SK-N-SH (cell line): ENCODE data around the gene SCNN1A. TPM values are rescaled to one million over a fixed set of nuclear protein-coding genes. Genes with fewer than 3 reads are reported as not detected.

ENCODE experiments used
- CTCF ChIA-PET: fragments of 300-600, 350-600 bp; formaldehyde crosslinking; extraction: SDS; loops from one replicate; lab custom pipeline; 2021; lab: Yijun Ruan, JAX
- POLR2A ChIA-PET: fragments of 350-600 bp; sonication (Branson Sonifier 250); formaldehyde crosslinking; extraction: SDS; loops from one replicate; lab custom pipeline; 2020; ENCODE audit warnings: antibody characterized with exemption, inconsistent platforms; lab: Yijun Ruan, JAX
- DNase-seq: peaks from one replicate; pipeline ENCODE4 v3.0.0; 2012
- H2AFZ ChIP-seq: fragments of 200-600 bp; sonication (generic); 2 replicates; pipeline ENCODE4 v1.8.1; 2016; ENCODE audit warnings: antibody characterized with exemption, mild to moderate bottlenecking, low read depth
- H3F3A ChIP-seq: fragments of 200-600 bp; sonication (generic); replicated peaks from 2 replicates; pipeline ENCODE3; 2016; ENCODE audit warnings: antibody characterized with exemption, mild to moderate bottlenecking; ENCODE audit not compliant: insufficient read depth
- H3K27ac ChIP-seq, 2 experiments: fragments of 200-500 bp in 1 of 2; fragments of 200-600 bp in 1 of 2; sonication (Bioruptor generic) in 1 of 2; sonication (generic), shearing (Covaris generic) in 1 of 2; 2 replicates each; pipeline versions ENCODE4 v1.5.1 to v1.6.1; 2014 to 2016; ENCODE audit warnings: low read depth in 2 of 2, inconsistent platforms in 1 of 2, low read length in 1 of 2, mild to moderate bottlenecking in 1 of 2, mixed read lengths in 1 of 2
- H3K27me3 ChIP-seq: fragments of 200-600 bp; sonication (generic), shearing (Covaris generic); 2 replicates; pipeline ENCODE4 v1.6.1; 2016; ENCODE audit warnings: mixed run types; ENCODE audit not compliant: insufficient read depth
- H3K36me3 ChIP-seq, 2 experiments: fragments of 200-500 bp in 1 of 2; fragments of 200-600 bp in 1 of 2; sonication (Bioruptor generic) in 1 of 2; sonication (generic) in 1 of 2; replicated peaks in 1 of 2; 2 replicates each; pipeline versions ENCODE3 to v1.5.1; 2014 to 2016; ENCODE audit warnings: low read length in 1 of 2, mild to moderate bottlenecking in 1 of 2; ENCODE audit not compliant: insufficient read depth in 2 of 2, control insufficient read depth in 1 of 2
- H3K4me1 ChIP-seq, 2 experiments: fragments of 200-500 bp in 1 of 2; fragments of 200-600 bp in 1 of 2; sonication (Bioruptor generic) in 1 of 2; sonication (generic), shearing (Covaris generic) in 1 of 2; 2 replicates each; pipeline versions ENCODE4 v1.5.1 to v1.6.1; 2014 to 2016; ENCODE audit warnings: low read depth in 1 of 2, low read length in 1 of 2, mixed run types in 1 of 2; ENCODE audit not compliant: insufficient read depth in 2 of 2, control insufficient read depth in 1 of 2
- H3K4me2 ChIP-seq: fragments of 200-600 bp; sonication (generic), shearing (Covaris generic); 2 replicates; pipeline ENCODE4 v1.6.1; 2017; ENCODE audit warnings: mixed run types
- H3K4me3 ChIP-seq, 2 experiments: fragments of 200-500 bp in 1 of 2; fragments of 200-600 bp in 1 of 2; sonication (Bioruptor generic) in 1 of 2; sonication (generic), shearing (Covaris generic) in 1 of 2; 2 replicates each; pipeline versions ENCODE4 v1.5.1 to v1.8.1; 2014 to 2016; ENCODE audit warnings: low read depth in 2 of 2, inconsistent platforms in 1 of 2, low read length in 1 of 2, mild to moderate bottlenecking in 1 of 2, mixed read lengths in 1 of 2, moderate library complexity in 1 of 2
- H3K79me2 ChIP-seq: fragments of 200-600 bp; sonication (generic); 2 replicates; pipeline ENCODE4 v1.8.1; 2017; ENCODE audit warnings: mild to moderate bottlenecking; ENCODE audit not compliant: insufficient read depth
- H3K9ac ChIP-seq: fragments of 200-600 bp; sonication (generic); 2 replicates; pipeline ENCODE4 v1.6.1; 2017; ENCODE audit warnings: mixed run types
- H3K9me2 ChIP-seq: fragments of 200-600 bp; sonication (generic); 2 replicates; pipeline ENCODE4 v1.6.1; 2017; ENCODE audit warnings: mixed run types
- H3K9me3 ChIP-seq: fragments of 200-600 bp; sonication (generic); 2 replicates; pipeline ENCODE4 v1.6.1; 2017; ENCODE audit warnings: mixed run types, mild to moderate bottlenecking, moderate library complexity
- H4K20me1 ChIP-seq: fragments of 200-600 bp; sonication (generic); 2 replicates; pipeline ENCODE4 v1.6.1; 2017; ENCODE audit warnings: mild to moderate bottlenecking, mixed run types; ENCODE audit not compliant: insufficient read depth
- CHD2 ChIP-seq: fragments of 150-350 bp; IDR thresholded peaks from 2 replicates; pipeline ENCODE4 v1.6.1; 2018; ENCODE audit warnings: low read length; ENCODE audit not compliant: partially characterized antibody
- EP300 ChIP-seq, 2 experiments: IDR thresholded peaks; 2 replicates each; pipeline versions ENCODE4 v1.4.0 to v1.6.1; 2012; ENCODE audit warnings: borderline replicate concordance in 1 of 2, low read depth in 1 of 2, low read length in 1 of 2
- EZH2phosphoT487 ChIP-seq: fragments of 200-600 bp; sonication (generic); IDR thresholded peaks from 2 replicates; pipeline ENCODE4 v1.6.1; 2017; ENCODE audit warnings: low read depth, mixed run types, mild to moderate bottlenecking, antibody characterized with exemption, moderate library complexity, borderline replicate concordance
- FOXJ3 ChIP-seq: sonication (generic); formaldehyde crosslinking; IDR thresholded peaks from 2 replicates; pipeline ENCODE4 v1.5.1; 2020; ENCODE audit warnings: mild to moderate bottlenecking, missing genetic modification reagents
- FOXM1 ChIP-seq: IDR thresholded peaks from 2 replicates; pipeline ENCODE4 v1.4.0; 2012; ENCODE audit warnings: low read depth, mild to moderate bottlenecking
- GABPA ChIP-seq: IDR thresholded peaks from 2 replicates; pipeline ENCODE4 v1.4.0; 2012; ENCODE audit warnings: low read depth, mild to moderate bottlenecking
- IRF3 ChIP-seq: fragments of 150-350 bp; IDR thresholded peaks from 2 replicates; pipeline ENCODE4 v1.6.1; 2016; ENCODE audit warnings: mild to moderate bottlenecking, low read depth, low read length
- JUND ChIP-seq: IDR thresholded peaks from 2 replicates; pipeline ENCODE4 v1.4.0; 2012
- MEF2A ChIP-seq: IDR thresholded peaks from 2 replicates; pipeline ENCODE4 v1.4.0; 2012; ENCODE audit warnings: low read depth, borderline replicate concordance
- MXI1 ChIP-seq: IDR thresholded peaks from 2 replicates; pipeline ENCODE4 v1.6.1; 2012; ENCODE audit warnings: mild to moderate bottlenecking, low read depth, low read length, improper control_type of control experiment
- NFIC ChIP-seq: IDR thresholded peaks from 2 replicates; pipeline ENCODE4 v1.4.0; 2012; ENCODE audit warnings: borderline replicate concordance
- NRF1 ChIP-seq: IDR thresholded peaks from 2 replicates; pipeline ENCODE4 v1.6.1; 2012; ENCODE audit warnings: low read depth, mild to moderate bottlenecking, low read length
- POLR2AphosphoS5 ChIP-seq: IDR thresholded peaks from 2 replicates; pipeline ENCODE4 v1.6.1; 2012; ENCODE audit warnings: low read depth, low read length
- REST ChIP-seq: IDR thresholded peaks from 2 replicates; pipeline ENCODE4 v1.6.1; 2012; ENCODE audit warnings: mild to moderate bottlenecking, low read depth, low read length, moderate library complexity
- RFX5 ChIP-seq: IDR thresholded peaks from 2 replicates; pipeline ENCODE4 v1.6.1; 2012; ENCODE audit warnings: mild to moderate bottlenecking, improper control_type of control experiment, low read length
- RXRA ChIP-seq: IDR thresholded peaks from 2 replicates; pipeline ENCODE4 v1.4.0; 2012; ENCODE audit warnings: low read depth, mild to moderate bottlenecking, borderline replicate concordance
- SIN3A ChIP-seq: IDR thresholded peaks from 2 replicates; pipeline ENCODE4 v1.6.1; 2012; ENCODE audit warnings: low read depth, mild to moderate bottlenecking, low read length, moderate library complexity, borderline replicate concordance
- TAF1 ChIP-seq: IDR thresholded peaks from 2 replicates; pipeline ENCODE4 v1.6.1; 2012; ENCODE audit warnings: low read depth, mild to moderate bottlenecking, low read length, moderate library complexity, borderline replicate concordance
- USF1 ChIP-seq: IDR thresholded peaks from 2 replicates; pipeline ENCODE4 v1.4.0; 2012; ENCODE audit warnings: low read depth, borderline replicate concordance
- USF2 ChIP-seq: fragments of 150-350 bp; IDR thresholded peaks from 2 replicates; pipeline ENCODE4 v1.6.1; 2017; ENCODE audit warnings: antibody characterized with exemption, low read length, low read depth, borderline replicate concordance
- WGBS: methylation state at CpG from one replicate; pipeline ENCODE4 v1.1.6; 2017; ENCODE audit warnings: low lambda C conversion rate; 5-methylcytosine and 5-hydroxymethylcytosine counted together
- polyA plus RNA-seq, 3 experiments: library from polyadenylated mRNA; depleted of rRNA; stranded (reverse); fragments of >200 nt; gene quantifications; 2 replicates each; pipeline ENCODE4 v1.2.3, GENCODE V29; 2012

SCNN1A gene
- polyA plus RNA-seq, 1 of the 3 experiments (the other 2 are of a cell fraction): 1.6 TPM

- WGBS: 75% methylated on average over 4 of the region's 4 CpGs
- POLR2A ChIA-PET: no interaction called here
- Histone ChIP-seq H3K36me3 (no peaks in the 10 kb centered on the region), H3F3A (no peaks in the 10 kb centered on the region), H3K27me3 (no peaks in the 10 kb centered on the region), H3K27ac (no peak overlapping the region), H3K9me2 (no peaks in the 10 kb centered on the region), H2AFZ (no peak overlapping the region), H3K9ac (no peak overlapping the region), H4K20me1 (no peaks in the 10 kb centered on the region), H3K4me1 (no peaks in the 10 kb centered on the region), H3K4me2 (no peak overlapping the region), H3K9me3 (no peaks in the 10 kb centered on the region), H3K4me3 (no peak overlapping the region), H3K79me2 (no peaks in the 10 kb centered on the region)
- no peak for DNase-seq
- no peak for TF ChIP-seq SIN3A
- no peak for TF ChIP-seq TAF1
- TF ChIP-seq NRF1: no peak
- TF ChIP-seq GABPA: no peak
- TF ChIP-seq NFIC: no peak
- TF ChIP-seq JUND: no peak
- TF ChIP-seq IRF3: no peak
- no peak for TF ChIP-seq EZH2phosphoT487
- no peak for TF ChIP-seq FOXJ3 (CRISPR knock-in tag)
- no peak for TF ChIP-seq RXRA
- CTCF ChIA-PET: no interaction called here
Measured at GRCh38 chr12:6420364-6420763, 45.0 kb upstream of the SCNN1A start.

- H3K4me1 ChIP-seq: no peaks in the 10 kb centered on the region
- no peaks in the 10 kb centered on the region for H3K9me3 ChIP-seq
- H3K4me3 ChIP-seq: no peak overlapping the region
- POLR2A ChIA-PET: no interaction called here
- H3F3A ChIP-seq: no peaks in the 10 kb centered on the region
- H3K27me3 ChIP-seq: no peaks in the 10 kb centered on the region
- 85% methylated on average over 6 of the region's 6 CpGs for WGBS
- DNase-seq: no peak
- no peak for TF ChIP-seq FOXM1
- no peak for TF ChIP-seq CHD2
- TF ChIP-seq NRF1: no peak
- no peak for TF ChIP-seq EP300 (IDR thresholded peaks at IDR 0.05; ENCODE audit: borderline replicate concordance in 1 of 2, low read depth in 1 of 2, low read length in 1 of 2)
- no peak for TF ChIP-seq USF1
- no peak for TF ChIP-seq RFX5
- TF ChIP-seq MXI1: no peak
- no peak for TF ChIP-seq REST
- no peak for TF ChIP-seq USF2
- TF ChIP-seq EZH2phosphoT487: no peak
- no peak for TF ChIP-seq IRF3
- no peak for TF ChIP-seq POLR2AphosphoS5
- no peak for TF ChIP-seq SIN3A
- TF ChIP-seq TAF1: no peak
- no peak for TF ChIP-seq FOXJ3 (CRISPR knock-in tag)
- TF ChIP-seq JUND: no peak
- TF ChIP-seq MEF2A: no peak
- H3K27ac ChIP-seq: no peak overlapping the region
- H4K20me1 ChIP-seq: no peaks in the 10 kb centered on the region
- H3K9ac ChIP-seq: no peak overlapping the region
- no peaks in the 10 kb centered on the region for H3K9me2 ChIP-seq
- H2AFZ ChIP-seq: no peak overlapping the region
- H3K36me3 ChIP-seq: no peaks in the 10 kb centered on the region
- no peak overlapping the region for H3K4me2 ChIP-seq
- no peaks in the 10 kb centered on the region for H3K79me2 ChIP-seq
- CTCF ChIA-PET: interaction anchor here (1.0 to 1.1 kb wide), 2 partner anchors 46 to 430 kb away, joined by 3 read pairs; no protein-coding TSS in a partner anchor
Measured at GRCh38 chr12:6418796-6419195, 43.4 kb upstream of the SCNN1A start.
